GM19025 (cell line): ENCODE results near the gene FCHO1.

Experiments
- ATAC-seq: cut with Tn5 transposase; IDR thresholded peaks from one replicate; pipeline ENCODE4 v1.9.1; 2021; ENCODE audit warnings: mild to moderate bottlenecking, low read depth, moderate library complexity; ENCODE audit not compliant: unreplicated experiment

Gene FCHO1

GRCh38 chr19:17751103-17751911, at the start of gene FCHO1:
Gene FCHO1, plus strand, starts transcription at chr19:17751477. Its CDS starts 3,688 bp downstream, at chr19:17755165.
- peak; percentile 33 for ATAC-seq

GRCh38 chr19:17703824-17704463, 47.3 kb upstream of the FCHO1 start:
- ATAC-seq, result no peak

GRCh38 chr19:17706750-17707181, 44.5 kb upstream of the FCHO1 start:
- ATAC-seq, result no peak

GRCh38 chr19:17711851-17712250, 39.4 kb upstream of the FCHO1 start:
- no peak for ATAC-seq

- no peak for ATAC-seq
Observed at GRCh38 chr19:17716309-17716929, 34.9 kb upstream of the FCHO1 start.

- ATAC-seq, result no peak
Observed at GRCh38 chr19:17718550-17718946, 32.7 kb upstream of the FCHO1 start.

GRCh38 chr19:17718947-17719711, 32.1 kb upstream of the FCHO1 start, which contains the start of gene MAP1S:
Gene MAP1S, plus strand, starts transcription at chr19:17719480. Its CDS starts 23 bp downstream, at chr19:17719503.
- peak; percentile 85 for ATAC-seq

- ATAC-seq, result peak; percentile 28
Observed at GRCh38 chr19:17719730-17720400, 31.4 kb upstream of the FCHO1 start.

- ATAC-seq, result no peak
Observed at GRCh38 chr19:17720440-17720839, 30.8 kb upstream of the FCHO1 start.

GRCh38 chr19:17721111-17721628, 30.1 kb upstream of the FCHO1 start:
- no peak for ATAC-seq

- no peak for ATAC-seq
Observed at GRCh38 chr19:17721821-17722220, 29.5 kb upstream of the FCHO1 start.

GRCh38 chr19:17722655-17723240, 28.5 kb upstream of the FCHO1 start:
- ATAC-seq, result no peak

GRCh38 chr19:17724655-17725054, 26.6 kb upstream of the FCHO1 start:
- no peak for ATAC-seq

- ATAC-seq, result no peak
Observed at GRCh38 chr19:17725422-17726078, 25.7 kb upstream of the FCHO1 start.

- ATAC-seq, result no peak
Observed at GRCh38 chr19:17726136-17726741, 25.0 kb upstream of the FCHO1 start.

- ATAC-seq, result no peak
Observed at GRCh38 chr19:17726964-17727773, 24.1 kb upstream of the FCHO1 start.

GRCh38 chr19:17727843-17728242, 23.4 kb upstream of the FCHO1 start:
- ATAC-seq, result no peak

GRCh38 chr19:17733127-17733526, 18.1 kb upstream of the FCHO1 start:
- ATAC-seq, result no peak
